ENCODE data around the gene HDDC2.

GRCh38 chr6:125279961-125280360, 21.8 kb downstream of the HDDC2 start:
- no peak for TF ChIP-seq CTCF (IDR thresholded peaks at IDR 0.05)
- no peak for TF ChIP-seq POLR2AphosphoS5 (IDR thresholded peaks at IDR 0.05; ENCODE audit: insufficient read depth in 1 of 2, low read depth in 1 of 2)
